Activated T-helper 1 cell treated with Interleukin-2 at 50 U/mL for 16 hours (primary cell): ENCODE measurements around the gene SIGLEC15.
"Not testable (repeated sequence)": the region's sequence is repeated elsewhere in the genome, so short reads cannot be mapped to it uniquely, and the experiment has no call there.

Experiments used
- DNase-seq: peaks from one replicate; pipeline ENCODE4 v3.0.0-alpha.2; 2020; ENCODE audit warnings: low read depth

SIGLEC15 gene

GRCh38 chr18:45820106-45820745 is 5.2 kb upstream of the SIGLEC15 start:
- DNase-seq, result no peak

DNA sequence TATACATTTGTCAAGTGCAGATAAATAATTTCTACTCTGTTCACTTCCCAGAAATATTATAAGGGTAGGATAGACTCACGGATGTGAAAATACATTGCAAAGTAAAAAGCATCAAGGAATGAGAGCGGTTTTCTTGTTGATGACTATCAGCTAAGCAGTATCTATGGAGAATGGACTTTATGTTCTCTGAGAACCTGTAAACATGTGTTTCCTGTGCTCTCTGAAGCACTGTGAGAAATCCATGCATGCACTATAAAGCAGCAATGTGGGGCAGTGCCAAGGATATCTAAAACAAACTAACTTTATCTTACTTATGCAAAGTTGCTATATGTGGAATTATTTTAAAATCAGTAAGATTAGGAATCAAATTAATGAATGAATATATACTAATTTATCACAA is 4.4 kb upstream of the SIGLEC15 start:
- no peak for DNase-seq

DNA sequence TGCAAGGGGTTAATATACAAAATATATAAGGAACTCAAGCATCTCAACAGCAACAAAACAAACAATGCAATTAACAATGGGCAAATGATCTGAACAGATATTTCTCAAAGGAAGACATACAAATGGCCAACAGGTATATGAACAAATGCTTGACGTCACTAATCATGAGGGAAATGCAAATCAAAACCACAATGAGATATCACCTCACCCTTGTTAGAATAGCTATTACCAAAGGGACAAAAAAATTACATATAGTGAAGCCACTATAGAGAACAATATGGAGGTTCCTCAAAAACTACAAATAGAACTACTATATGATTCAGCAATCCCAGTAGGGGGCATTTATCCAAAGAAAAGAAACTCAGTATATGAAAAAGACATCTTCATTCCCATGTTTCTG is 3.8 kb upstream of the SIGLEC15 start:
- no peak for DNase-seq

DNA sequence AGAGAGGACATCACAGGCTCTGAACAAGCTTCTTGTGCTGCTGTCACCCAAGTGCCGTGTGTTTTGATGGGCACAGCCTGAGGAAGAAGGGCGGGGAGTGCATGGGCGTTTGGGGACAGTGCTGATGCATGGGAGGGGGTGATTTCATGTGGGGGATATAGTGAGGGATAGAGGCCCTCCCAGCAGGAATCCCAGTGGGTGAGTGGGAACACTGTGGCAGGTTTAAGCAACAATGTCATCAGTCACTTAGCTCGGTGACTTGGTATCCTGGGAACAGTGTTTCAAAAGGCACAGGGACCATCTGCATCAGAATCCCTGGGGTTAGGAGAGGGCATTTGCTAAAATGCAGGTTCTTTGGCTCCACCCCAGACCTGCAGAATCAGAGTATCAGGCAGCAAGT is 609 bp downstream of the SIGLEC15 start:
- no peak for DNase-seq

GRCh38 chr18:45826716-45827115 is 1.2 kb downstream of the SIGLEC15 start:
- not testable (repeated sequence) for DNase-seq

DNA sequence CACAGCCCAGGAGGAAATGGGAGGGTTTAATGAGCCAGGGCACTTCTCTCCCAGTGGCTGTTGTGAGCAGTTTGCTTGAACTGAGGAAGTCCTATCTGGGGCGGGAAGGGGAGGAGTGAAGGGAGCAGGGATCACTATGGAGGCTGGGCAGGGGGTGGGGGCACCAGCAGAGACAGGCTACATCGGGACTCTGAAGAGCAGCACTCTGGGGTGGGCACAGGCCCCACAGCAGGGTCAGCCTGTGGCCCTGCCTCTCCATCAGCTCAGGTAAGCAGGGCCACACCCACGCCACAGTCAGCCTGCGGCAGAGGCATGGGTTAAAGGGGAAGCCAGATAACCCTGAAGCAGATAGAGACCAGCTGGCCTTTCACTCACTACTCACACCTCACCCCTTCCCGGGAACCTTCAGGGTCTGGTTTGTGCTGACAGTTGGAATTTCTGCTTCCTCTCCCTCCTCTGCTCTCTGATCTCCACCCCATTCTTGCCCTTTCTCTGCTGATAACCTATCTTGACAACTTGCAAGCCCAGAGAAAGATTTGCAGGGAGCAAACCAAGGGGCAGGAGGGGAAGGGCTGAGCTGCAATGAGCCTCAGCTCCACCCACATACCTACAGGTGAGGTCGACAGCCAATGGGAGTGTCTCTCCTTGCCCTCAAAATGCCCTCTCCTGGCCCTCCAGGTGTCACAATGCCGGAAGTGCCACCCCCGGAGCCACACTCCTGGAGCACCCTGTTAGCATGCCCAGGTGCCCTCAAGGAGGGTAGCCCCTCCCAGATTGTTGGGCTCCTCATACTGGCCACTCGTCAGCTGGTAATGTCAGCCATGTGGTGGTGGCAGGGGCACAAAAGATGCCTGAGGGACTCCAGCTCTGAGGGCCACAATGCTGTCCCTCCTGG is 3.7 kb downstream of the SIGLEC15 start:
- DNase-seq, result no peak

GRCh38 chr18:45829855-45830254 is 4.4 kb downstream of the SIGLEC15 start:
- DNase-seq, result no peak

GRCh38 chr18:45830917-45831316 is 5.4 kb downstream of the SIGLEC15 start:
- no peak for DNase-seq

- no peak for DNase-seq
Measured at GRCh38 chr18:45833846-45834245, 8.4 kb downstream of the SIGLEC15 start.

DNA sequence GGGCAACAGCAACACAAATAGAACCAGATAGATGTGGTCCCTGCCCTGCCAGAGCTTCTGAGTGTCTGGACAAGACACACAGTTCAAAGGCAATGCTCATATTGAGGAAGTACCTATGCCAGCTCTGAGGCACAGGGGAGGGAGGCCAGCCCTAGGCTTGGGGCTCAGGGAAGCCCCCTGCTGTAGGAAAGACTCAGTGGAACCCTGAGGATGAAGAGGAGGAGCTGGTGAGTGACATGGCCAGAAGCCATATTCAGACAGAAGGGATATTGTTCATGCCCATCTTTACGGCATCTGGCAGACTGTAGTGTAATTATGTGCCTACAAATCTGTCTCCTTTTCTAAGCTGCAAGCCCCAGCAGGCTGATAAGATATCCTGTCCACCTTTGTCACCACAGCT is 8.8 kb downstream of the SIGLEC15 start:
- no peak for DNase-seq

GRCh38 chr18:45835057-45835636 is 9.7 kb downstream of the SIGLEC15 start:
- DNase-seq, result no peak

GRCh38 chr18:45836242-45837205 is 11.0 kb downstream of the SIGLEC15 start:
- DNase-seq, result no peak

GRCh38 chr18:45837283-45838070 is 12.0 kb downstream of the SIGLEC15 start:
- peak; percentile 20 for DNase-seq

GRCh38 chr18:45838302-45839070 is 13.0 kb downstream of the SIGLEC15 start:
- no peak for DNase-seq

GRCh38 chr18:45839414-45840395 is 14.2 kb downstream of the SIGLEC15 start:
- no peak for DNase-seq

DNA sequence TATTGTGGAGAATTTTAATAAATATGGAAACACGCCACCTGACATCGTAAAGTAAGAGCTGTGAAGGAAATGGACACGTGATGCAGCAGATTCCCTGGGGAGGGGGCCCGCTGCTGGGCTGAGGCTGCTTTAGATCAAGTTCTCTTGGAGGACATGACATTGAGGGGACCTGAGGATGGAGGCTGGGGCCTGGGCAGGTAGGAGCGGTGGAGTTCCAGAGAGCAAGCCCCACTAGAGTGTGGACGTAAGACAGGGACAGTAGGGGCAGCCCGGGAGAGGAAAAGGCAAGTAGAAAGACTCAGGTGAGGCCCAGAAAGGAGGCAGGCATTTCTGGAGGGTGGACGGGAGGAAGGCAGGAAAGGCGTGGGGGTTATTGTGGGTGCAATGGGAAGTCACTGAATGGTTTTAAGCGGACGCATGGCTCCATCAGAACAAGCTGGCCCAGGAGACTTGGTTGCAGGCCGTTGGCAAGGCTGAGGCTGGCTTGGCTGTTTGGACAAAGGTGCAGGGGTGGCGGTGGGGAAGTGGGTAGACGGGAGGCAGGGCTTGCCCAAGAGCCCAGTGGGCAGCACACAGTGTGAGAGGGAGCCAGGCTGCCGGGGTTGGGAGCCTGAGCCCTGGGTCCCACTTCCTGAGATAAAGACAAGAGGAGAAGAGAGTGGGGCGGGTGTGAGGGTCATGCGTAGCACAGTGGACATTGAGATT is 15.7 kb downstream of the SIGLEC15 start:
- DNase-seq, result no peak

- no peak for DNase-seq
Measured at GRCh38 chr18:45841765-45842442, 16.4 kb downstream of the SIGLEC15 start.

GRCh38 chr18:45843019-45843418 is 17.5 kb downstream of the SIGLEC15 start:
- DNase-seq, result no peak
